Measurements from ENCODE around the gene RNF114.
"Not testable (repeated sequence)": the region's sequence is repeated elsewhere in the genome, so short reads cannot be mapped to it uniquely, and the experiment has no call there.

The RNF114 gene

DNA sequence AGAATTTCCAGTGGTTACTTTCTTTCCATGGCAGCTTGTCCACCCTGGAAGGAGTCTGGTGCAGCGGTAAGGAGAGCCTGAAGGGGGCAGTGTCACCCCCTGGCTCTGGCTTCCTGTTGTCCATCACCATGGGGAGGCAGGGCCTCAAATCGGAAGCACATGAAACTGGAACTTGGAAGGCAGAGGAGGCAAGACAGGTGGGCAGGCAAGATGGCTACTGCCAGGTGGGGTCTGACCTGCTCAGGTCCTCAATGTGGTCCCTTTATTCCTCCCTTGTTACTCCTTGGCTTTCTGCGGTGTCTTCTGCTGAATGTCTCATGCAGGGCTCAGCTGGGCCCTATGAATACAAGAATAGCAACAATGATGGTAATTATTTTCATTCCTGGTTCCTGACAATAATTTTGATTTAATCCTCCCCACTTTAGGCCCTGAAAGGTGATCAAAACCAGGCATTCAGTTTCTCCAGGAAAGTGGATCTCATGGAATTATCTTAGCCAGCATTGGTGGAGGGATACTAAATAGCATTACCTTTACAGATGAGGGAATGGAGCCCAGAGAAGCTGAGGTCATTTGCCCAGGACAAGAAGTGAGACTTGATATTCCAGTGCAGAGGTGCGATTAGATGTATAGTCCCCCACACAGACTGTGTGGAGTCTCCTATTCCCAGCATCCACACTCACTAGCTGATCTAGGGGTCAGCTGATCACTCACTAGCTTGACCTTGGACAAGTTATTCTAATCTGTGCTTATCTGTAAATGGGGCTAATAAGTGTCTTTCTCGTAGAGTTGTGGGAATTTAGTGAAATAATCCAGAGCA, 29.0 kb downstream of the RNF114 start:
- no peak for DNase-seq (ENCODE audit: low read depth)

DNA sequence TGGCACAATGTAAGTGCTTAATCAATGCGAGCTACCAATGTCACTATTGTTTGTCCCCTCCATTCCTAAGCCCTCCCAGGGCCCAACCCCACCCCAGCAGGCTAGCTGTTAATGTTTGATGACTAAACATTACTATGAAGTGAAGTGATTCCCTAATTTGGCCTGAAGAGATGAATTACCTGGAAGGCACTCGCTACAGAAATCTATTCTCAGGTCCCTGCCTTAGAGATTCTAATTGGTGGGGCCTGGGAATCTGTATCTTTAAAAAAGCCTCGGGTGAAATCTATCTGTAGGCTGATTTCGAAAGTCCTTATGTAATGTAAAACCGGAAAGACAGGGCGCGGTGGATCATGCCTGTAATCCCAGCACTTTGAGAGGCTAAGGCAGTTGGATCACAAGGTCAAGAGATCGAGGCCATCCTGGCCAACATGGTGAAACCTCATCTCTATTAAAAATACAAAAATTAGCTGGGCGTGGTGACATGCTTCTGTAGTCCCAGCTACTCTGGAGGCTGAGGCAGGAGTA, 29.6 kb downstream of the RNF114 start:
- no peak for DNase-seq (ENCODE audit: low read depth)

DNA sequence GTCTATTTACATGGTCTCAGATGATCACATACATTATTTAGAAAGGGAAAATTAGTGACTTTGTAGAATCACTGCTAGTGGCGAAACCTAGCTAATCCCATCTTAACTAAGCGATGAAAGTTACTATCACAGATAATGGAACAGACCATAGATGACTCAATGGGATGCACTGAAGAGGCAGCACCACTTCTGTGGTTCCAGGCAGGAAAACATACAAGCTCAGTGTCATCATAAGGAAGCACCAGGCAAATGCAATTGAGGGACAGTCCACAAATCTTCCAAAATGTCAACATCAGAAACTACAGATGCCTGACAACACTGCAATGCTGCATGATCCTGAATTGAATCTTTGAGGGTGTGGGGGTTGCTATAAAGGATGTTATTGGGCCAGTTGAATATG, 30.7 kb downstream of the RNF114 start:
- DNase-seq (ENCODE audit: low read depth) = no peak

DNA sequence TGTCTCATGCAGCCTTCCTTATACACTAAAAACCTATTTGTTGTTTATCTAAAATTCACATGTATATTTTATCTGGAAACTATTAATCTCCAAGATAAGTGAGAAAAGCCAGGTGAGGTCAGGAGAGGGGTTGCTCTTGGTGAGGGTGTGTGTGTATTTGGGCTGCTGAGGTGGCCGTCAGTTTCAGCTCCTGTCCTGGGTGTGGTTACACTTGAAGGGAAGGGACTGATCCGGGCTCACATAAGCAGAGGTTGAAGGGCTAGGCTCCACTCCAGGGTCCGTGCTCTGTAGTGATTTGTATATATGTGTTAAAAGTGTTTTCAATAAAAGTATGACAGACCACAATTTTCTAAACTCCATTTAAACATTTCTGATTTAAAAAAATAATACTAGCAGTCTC, 33.0 kb downstream of the RNF114 start:
- no peak for DNase-seq (ENCODE audit: low read depth)

DNA sequence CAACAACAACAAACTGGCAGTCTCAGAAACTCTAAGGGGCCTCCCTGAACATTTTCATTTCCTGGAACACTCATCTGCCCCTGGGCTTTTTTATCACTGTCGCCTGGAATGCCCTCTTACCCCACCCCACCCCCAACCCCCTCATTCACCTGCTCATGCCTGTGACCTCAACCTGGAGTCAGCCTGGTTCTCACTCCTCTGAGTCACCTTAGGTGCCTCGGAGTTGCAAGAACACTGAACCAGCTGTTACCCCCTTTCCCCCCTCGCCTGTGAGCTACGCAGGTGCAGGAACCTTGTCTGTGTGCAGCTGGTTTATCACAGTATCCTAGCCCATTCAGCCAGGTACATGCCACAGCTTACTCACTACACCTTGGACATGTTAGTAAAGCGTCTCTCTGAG, 33.7 kb downstream of the RNF114 start:
- no peak for DNase-seq (ENCODE audit: low read depth)

DNA sequence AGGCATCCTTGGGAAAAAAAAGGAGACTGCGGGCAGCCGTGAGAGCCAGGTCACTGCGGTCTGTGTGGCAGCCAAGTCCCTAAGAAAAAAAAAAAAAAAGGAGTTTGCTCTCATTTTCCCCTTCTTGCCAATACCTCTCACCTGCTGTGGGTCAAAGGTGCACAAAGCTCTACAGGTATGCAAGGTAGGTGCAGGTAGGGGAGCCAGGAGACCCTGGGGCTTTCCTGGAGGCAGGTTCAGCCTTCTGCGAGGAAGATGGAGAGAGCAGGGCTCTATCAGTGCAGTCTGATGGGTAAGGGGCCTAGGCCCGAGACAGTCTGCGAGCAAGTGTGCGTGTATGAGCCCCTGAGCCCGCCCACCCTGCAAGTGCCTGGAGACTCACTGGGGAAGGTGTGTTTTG, 34.3 kb downstream of the RNF114 start:
- DNase-seq (ENCODE audit: low read depth) = no peak

DNA sequence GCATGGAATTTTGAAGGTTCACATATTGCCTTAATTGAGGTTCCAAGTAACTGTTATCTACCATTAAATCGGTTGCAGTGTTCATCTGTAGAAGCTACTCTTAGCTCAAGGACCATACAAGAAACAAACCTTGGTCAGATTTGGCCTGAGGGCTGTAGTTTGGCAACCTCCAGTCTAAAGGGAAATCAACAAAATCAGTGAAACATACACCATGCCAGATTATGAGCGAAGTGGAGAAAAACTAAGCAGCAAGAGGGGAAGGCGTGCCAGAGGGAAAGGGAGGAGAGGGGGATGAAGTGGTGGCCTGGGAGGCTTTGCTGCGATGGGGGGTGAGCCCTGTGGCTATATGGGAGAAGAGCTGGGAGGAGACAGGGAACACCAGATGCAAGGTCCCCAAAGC, 37.8 kb downstream of the RNF114 start:
- no peak for DNase-seq (ENCODE audit: low read depth)

DNA sequence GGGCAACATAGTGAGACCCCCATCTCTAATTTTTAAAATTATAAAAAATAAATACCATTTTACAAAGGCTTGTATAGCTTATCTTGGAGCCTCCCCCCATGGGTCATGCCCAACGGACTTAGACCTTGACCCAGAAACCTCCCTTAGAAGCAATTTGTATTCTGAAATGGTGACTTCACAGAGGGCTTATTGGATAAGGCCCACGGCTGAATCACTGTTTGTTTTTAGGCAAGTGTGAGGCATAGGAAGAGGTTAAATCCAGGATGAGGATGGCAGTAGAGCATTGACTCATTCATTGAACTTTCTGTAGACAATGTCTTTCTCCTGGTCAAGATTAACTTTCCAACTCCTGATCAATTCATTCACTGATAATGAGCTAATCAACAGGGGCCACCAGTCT, 40.3 kb downstream of the RNF114 start:
- DNase-seq (ENCODE audit: low read depth) = no peak

DNA sequence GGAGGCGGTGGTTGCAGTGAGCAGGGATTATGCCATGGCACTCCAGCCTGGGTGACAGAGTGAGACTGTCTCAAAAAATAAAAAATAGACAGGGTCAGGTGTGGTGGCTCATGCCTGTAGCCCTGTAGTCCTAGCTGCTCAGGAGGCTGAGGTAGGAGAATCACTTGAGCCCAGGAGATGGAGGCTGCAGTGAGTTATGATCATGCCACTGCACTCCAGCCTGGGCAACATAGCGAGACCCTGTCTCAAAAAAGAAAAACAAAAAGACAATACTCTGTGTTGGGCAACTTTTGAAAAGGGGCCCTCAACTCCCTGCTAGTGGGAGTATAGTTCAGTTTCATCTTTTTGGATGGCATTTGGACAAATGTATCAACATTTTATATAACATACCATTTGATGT, 41.5 kb downstream of the RNF114 start:
- not testable (repeated sequence) for DNase-seq (ENCODE audit: low read depth)

DNA sequence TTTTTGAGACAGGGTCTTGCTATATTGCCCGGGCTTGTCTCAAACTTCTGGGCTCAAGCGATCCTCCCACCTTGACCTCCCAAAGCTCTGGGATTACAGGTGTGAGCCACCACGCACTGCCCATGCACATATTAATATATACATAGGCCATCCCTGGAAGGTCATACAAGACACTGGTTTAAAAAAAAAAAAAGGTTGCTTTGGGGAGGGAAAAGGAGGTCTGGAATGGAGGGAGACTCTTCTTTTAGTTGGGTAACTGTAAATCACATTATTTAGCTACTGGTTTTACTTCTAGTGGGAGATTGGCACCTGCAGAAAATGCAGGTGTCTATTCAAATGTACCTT, 42.5 kb downstream of the RNF114 start:
- DNase-seq (ENCODE audit: low read depth) = no peak

DNA sequence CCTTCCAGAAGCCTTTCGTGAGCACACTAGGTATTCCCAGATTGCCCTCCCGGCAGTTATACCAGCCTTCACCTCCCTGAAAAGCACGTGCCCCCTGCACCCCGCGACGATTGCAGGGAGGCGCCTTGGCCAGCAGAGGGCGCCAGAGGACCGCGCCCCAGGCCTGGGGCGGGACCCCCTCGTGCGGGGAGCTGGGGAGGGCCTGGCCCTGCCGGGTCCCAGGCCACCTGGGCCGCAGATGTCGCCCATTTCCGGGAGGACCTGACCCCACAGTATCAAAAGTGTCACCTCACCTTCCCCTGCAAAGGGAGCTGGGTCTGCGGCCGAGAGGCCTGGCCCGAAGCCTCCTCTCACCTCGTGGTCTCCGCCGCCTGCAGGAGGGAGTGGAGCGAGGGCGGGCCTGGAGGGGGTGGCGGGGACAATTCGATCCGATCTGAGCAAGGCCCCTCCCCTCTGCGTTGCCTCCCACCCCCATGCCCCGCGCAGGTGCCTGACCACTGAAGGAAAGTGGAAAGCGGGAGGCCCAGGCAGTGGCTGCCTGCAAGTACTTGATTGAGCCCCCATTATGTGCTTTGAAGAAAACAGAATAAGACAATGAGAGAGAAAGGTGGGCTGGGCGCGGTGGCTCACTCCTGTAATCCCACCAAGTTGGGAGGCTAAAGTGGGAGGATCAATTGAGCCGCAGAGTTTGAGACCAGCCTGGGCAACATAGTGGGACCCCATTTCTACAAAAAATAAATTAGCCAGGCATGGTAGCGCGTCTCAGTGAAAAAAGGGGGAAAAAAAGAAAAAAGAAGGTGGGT, 43.0 kb downstream of the RNF114 start:
- peak; percentile 25 for DNase-seq (ENCODE audit: low read depth)

DNA sequence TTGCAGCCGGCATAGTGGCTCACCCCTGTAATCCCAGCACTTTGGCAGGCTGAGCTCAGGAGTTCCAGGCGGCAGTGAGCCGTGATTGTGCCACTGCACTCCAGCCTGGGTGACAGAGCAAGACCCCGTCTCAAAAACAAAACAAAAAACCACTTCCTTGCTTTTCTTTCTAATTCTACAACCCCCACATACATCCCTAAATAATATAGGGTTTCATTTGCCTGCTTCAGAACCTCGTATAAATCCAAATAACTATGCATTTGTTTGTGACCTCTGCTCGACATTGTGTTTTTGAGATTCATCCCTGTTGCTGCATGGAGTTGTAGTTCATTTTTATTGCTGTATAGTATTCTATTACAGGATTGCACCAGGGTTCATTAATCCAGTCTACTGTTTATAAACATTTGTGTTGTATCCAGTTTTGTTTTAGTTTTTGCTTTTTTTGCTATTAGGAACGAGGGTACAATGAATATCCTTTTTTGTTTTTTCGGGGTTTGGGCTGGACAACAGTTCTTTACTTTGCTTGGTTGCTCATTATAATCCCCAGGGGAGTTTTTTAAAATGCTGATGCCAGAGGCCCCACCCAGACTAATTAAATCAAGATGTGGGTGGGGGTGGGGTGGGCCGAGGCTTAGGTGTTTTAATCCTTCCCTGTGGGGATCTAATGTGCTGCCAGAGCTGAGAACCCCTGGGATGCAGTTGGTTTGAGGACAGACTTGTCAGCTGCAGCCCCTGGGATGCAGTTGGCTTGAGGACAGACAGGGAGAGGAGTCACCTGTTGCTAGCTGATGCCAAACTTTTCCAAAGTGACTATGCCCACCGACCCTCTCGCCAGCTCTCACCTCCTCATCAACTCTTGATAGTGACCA, 44.2 kb downstream of the RNF114 start:
- no peak for DNase-seq (ENCODE audit: low read depth)

DNA sequence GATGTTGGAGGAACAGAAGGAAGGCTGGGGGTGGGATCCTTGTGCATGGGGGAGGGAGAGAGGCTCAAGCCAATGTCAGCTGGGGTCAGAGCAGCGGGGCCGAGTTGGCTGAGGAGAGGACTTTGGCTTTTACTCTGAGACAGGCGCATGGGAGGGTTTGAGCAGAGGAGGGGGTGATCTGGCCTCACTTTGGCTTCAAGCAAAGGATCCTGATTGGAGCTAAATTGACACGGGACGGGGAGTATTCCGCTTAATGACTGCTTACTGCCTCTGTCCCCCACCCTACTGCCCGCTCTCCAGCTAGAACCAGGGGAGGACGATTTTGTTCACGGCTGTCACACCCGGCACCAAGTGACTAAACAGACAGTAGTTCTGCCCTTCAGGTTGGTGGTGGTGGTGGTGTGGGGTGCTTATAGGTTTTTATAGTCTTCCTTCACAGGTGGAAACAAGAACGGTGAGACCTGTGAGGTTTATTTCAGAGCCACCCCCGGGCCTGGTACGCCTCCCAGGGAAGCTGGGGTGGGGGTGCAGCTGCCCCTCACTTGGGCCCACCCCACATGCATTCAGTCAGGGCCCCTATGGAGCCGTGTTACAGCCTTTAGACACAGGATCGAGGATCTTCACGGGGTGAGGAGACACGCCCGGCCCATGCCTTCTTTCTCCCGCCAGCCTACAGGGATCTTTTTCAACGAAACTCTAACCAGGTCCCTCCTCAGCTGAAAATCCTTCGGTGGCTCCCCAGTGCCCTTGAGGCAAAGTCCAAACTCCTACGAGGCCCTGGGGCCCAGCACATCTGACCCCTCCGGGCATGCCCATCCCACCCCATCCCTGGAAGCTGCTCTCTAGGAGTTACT, 45.2 kb downstream of the RNF114 start:
- DNase-seq (ENCODE audit: low read depth) = no peak

DNA sequence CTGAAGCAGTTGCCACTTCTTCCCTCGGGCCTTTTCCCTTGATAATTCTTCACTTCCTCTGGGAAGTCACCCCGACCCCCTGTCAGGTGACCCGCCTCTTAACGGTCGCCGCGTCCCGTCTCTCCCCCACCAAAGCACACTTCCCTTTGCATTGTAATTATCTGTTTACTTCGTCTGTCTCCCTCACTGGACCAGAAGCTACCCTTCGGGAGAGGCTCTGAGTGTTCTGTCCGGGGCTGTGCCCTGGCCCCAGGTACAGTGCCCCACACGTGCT, 45.8 kb downstream of the RNF114 start:
- no peak for DNase-seq (ENCODE audit: low read depth)

DNA sequence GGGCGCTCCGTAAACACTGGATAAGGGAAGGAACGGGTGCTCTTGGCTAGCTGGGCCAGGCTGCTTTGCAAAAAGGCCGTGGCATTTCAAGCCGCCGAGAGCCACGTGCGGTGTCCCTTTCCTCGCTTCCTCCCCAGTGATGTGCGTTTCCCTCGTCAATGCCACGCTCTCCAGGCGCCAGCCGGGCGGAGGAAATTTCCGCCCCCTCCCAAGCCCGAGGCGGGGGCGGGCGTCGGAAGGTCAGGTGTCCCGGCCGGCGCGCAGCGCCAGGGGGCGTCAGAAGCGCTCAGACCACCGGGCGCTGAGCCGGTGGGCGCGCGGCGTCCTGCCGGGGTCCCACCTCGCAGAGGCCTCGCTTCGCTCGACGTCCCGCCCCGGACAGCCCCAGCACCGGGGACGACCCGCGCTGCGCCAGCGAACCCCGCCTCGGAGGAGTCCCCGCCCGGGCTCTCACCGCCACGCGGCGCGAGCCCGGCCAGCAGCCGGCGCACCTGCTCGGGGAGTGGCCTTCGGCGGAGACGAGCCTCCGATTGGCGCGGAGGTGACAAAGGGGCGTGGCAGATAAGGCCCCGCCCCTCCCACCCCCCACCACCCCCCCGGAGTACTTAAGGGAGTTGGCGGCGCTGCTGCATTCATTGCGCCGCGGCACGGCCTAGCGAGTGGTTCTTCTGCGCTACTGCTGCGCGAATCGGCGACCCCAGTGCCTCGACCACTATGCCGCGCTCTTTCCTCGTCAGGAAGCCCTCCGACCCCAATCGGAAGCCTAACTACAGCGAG, 46.3 kb downstream of the RNF114 start, which contains the start of gene SNAI1:
SNAI1 (plus strand) TSS at position 635 of the 777 bp plus-strand sequence; CDS start at position 715, 80 bp downstream.
- DNase-seq (ENCODE audit: low read depth) = peak; percentile 75

DNA sequence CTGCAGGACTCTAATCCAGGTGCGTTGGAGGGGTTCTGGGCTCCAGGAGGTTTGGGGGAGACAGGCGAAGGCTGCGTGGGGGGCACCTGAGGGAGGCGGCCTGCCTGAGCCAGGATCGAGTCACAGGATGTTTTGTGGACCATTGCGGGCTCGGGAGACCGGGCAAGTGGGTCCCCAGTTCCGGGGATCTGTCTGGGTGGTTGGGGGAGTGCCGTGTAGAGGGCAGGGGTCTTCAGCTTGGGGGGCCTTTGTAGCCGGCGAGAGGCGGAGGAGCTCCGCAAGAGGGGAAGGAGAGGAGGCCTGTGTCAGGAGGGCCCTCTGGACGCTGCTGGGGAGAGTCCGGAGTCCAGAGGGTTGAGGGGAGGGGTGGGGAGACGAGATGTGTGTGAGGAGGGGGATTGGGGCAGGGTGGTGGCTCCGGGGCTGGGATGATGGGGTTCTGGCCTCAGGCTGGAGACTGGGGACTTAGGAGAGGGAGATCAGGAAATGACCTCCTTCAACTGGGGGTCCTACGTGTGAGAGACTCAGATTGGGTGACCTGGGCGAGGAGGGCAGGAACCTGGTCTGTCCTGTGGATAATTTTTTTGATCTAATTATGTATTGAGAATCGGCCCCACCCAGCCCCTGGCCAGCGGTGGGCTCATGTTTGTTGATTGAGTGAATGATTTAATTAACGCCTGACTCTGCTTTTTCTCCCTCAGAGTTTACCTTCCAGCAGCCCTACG, 47.1 kb downstream of the RNF114 start:
- DNase-seq (ENCODE audit: low read depth) = no peak

DNA sequence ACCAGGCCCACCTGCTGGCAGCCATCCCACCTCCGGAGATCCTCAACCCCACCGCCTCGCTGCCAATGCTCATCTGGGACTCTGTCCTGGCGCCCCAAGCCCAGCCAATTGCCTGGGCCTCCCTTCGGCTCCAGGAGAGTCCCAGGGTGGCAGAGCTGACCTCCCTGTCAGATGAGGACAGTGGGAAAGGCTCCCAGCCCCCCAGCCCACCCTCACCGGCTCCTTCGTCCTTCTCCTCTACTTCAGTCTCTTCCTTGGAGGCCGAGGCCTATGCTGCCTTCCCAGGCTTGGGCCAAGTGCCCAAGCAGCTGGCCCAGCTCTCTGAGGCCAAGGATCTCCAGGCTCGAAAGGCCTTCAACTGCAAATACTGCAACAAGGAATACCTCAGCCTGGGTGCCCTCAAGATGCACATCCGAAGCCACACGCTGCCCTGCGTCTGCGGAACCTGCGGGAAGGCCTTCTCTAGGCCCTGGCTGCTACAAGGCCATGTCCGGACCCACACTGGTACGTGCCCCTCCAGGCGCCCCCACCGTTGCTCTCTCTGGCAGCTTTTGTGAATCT, 47.7 kb downstream of the RNF114 start:
- no peak for DNase-seq (ENCODE audit: low read depth)

DNA sequence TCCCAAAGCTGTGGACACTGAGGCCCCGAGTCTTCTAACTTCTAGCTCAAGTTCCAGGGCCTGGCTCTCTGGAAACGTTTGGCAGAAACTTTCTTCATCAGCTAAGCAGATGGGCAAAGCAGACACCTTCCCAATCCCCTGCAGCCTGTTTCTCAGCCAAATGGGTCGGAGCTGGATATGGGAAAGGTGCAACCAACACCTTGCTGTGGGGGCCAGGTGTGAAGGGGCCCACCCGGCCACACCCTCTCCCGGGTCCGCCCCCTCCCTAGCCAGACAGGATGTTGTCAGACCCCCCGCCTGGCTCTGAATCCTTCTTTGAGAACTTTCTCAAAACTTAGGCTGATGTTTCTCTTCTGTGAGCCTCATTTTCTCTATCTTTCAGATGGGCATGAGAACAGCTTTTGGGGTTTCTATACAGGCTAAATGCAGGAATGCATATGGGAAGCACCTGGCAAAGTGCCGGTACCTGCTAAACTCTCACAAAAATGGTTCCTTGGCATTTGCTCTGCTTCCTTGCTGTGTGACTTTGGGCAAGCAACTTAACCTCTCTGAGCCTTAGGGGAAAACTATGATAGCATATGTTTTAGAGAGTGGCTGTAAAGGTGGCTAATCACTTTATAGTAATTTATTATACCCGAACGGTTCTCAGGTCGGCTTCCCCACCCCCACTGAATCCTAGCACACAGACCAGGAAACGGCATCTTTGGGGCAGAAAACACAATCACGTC, 48.4 kb downstream of the RNF114 start:
- DNase-seq (ENCODE audit: low read depth) = no peak

DNA sequence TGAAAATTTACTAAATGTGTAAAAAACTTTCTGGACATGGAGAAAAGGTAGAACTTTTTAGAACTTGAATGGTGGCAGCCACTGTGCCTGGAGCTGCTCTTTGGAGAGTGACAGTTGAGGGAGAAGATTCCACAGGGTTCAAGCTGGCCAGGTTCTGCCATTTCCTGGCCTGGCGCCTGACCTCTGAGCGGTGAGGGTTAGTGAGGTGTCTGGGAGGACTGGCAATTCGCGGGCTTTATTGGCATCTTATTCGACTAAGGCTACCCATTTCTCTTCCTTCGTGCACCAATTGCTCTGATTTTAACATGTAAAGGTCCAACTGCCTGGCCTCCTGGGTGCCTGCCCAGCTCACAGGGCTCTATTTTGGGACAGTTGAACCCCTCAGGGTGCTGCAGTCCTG, 49.0 kb downstream of the RNF114 start:
- DNase-seq (ENCODE audit: low read depth) = no peak
